ENCODE results near the gene EPS8L2. TPM values are rescaled to one million over a fixed set of nuclear protein-coding genes. Genes with fewer than 3 reads are reported as not detected.

Gene EPS8L2
- total RNA-seq, 4 donors from 2014 or later: 257 to 1,130 (median 322) TPM

GRCh38 chr11:720642-721246, 14.7 kb downstream of the EPS8L2 start:
- in situ Hi-C loops (cut with MboI; ENCODE audit: low pct_ligation_motif_present in 1 of 4, low pct_unique_long_range_greater_than_20kb in 1 of 4, low sequenced_read_pairs in 3 of 4): loop anchor here in 1 of 4 donors (10.0 kb wide), 1 partner anchor 56 kb away; no protein-coding TSS in a partner anchor
- H3K4me3 ChIP-seq: peak overlapping the region in 2 of 4 donors; percentile 11 to 23
- intact Hi-C loops (cut with DNase I; ENCODE audit: low total_unique reads): loop anchor here (5.0 kb wide), 1 partner anchor 163 kb away; no protein-coding TSS in a partner anchor
- no peaks in the 10 kb centered on the region for H3K9me3 ChIP-seq
- H3K27me3 ChIP-seq: peaks cover 41% of the 10 kb centered on the region
- H3K27ac ChIP-seq: peak overlapping the region in 2 of 4 donors; percentile 61 to 71
- 28% methylated on average over 15 of the region's 53 CpGs; no CpG with 5 or more reads in 1 of the 2 donors for WGBS, 2 donors (ENCODE audit: low coverage in 1 of 2)
- peaks cover 6 to 30% (median 25%) of the 10 kb centered on the region in 4 donors for H3K4me1 ChIP-seq
- TF ChIP-seq POLR2A (IDR thresholded peaks at IDR 0.05) (peak; percentile 37), EP300 (IDR thresholded peaks at IDR 0.05; ENCODE audit: low read depth) (no peak), CTCF (IDR thresholded peaks at IDR 0.05) (no peak), POLR2AphosphoS5 (IDR thresholded peaks at IDR 0.05) (peak in 2 of 3 donors; percentile 40 to 42)
- no peaks in the 10 kb centered on the region for H3K36me3 ChIP-seq
- DNase-seq: peak; percentile 76

- in situ Hi-C loops (cut with MboI; ENCODE audit: low pct_ligation_motif_present in 1 of 4, low pct_unique_long_range_greater_than_20kb in 1 of 4, low sequenced_read_pairs in 3 of 4): loop anchor here in 1 of 4 donors (10.0 kb wide), 1 partner anchor 56 kb away; no protein-coding TSS in a partner anchor
- TF ChIP-seq EP300 (IDR thresholded peaks at IDR 0.05; ENCODE audit: low read depth): no peak
- no peak for TF ChIP-seq POLR2A (IDR thresholded peaks at IDR 0.05)
- no peak for TF ChIP-seq POLR2AphosphoS5 (IDR thresholded peaks at IDR 0.05)
- H3K4me3 ChIP-seq: peak overlapping the region in 2 of 4 donors; percentile 11 to 23
- intact Hi-C loops (cut with DNase I; ENCODE audit: low total_unique reads): loop anchor here (5.0 kb wide), 1 partner anchor 164 kb away; no protein-coding TSS in a partner anchor
- no peaks in the 10 kb centered on the region for H3K9me3 ChIP-seq
- H3K36me3 ChIP-seq: no peaks in the 10 kb centered on the region
- WGBS, 2 donors (ENCODE audit: low coverage in 1 of 2): 52% methylated on average over 26 of the region's 28 CpGs; no CpG with 5 or more reads in 1 of the 2 donors
- peak overlapping the region in 2 of 4 donors; percentile 61 to 71 for H3K27ac ChIP-seq
- H3K4me1 ChIP-seq: peaks cover 10 to 36% (median 31%) of the 10 kb centered on the region in 4 donors
- peaks cover 47% of the 10 kb centered on the region for H3K27me3 ChIP-seq
- no peak for DNase-seq
These were observed 15.3 kb downstream of the EPS8L2 start for GRCh38 chr11:721247-721740.

- H3K9me3 ChIP-seq: no peaks in the 10 kb centered on the region
- peak; percentile 61 for DNase-seq
- no peaks in the 10 kb centered on the region for H3K36me3 ChIP-seq
- in situ Hi-C loops (cut with MboI; ENCODE audit: low pct_ligation_motif_present in 1 of 4, low pct_unique_long_range_greater_than_20kb in 1 of 4, low sequenced_read_pairs in 3 of 4): loop anchor here in 1 of 4 donors (10.0 kb wide), 1 partner anchor 57 kb away; no protein-coding TSS in a partner anchor
- TF ChIP-seq CTCF (IDR thresholded peaks at IDR 0.05) (peak in 1 of 5 experiments; percentile 9), POLR2A (IDR thresholded peaks at IDR 0.05) (no peak)
- H3K4me3 ChIP-seq: no peak overlapping the region
- intact Hi-C loops (cut with DNase I; ENCODE audit: low total_unique reads): loop anchor here (5.0 kb wide), 1 partner anchor 165 kb away; no protein-coding TSS in a partner anchor
- peaks cover 14 to 41% (median 36%) of the 10 kb centered on the region in 4 donors for H3K4me1 ChIP-seq
- H3K27ac ChIP-seq: no peak overlapping the region
- H3K27me3 ChIP-seq: peaks cover 51% of the 10 kb centered on the region
- WGBS, 2 donors (ENCODE audit: low coverage in 1 of 2): 33% methylated on average over 16 of the region's 33 CpGs; no CpG with 5 or more reads in 1 of the 2 donors
These were observed 15.8 kb downstream of the EPS8L2 start for GRCh38 chr11:721741-722345.

- Histone ChIP-seq H3K27ac (no peak overlapping the region), H3K27me3 (peaks cover 51% of the 10 kb centered on the region), H3K9me3 (no peaks in the 10 kb centered on the region), H3K36me3 (no peaks in the 10 kb centered on the region), H3K4me1 (peaks cover 14 to 45% (median 38%) of the 10 kb centered on the region in 4 donors), H3K4me3 (no peak overlapping the region)
- no peak for TF ChIP-seq EP300 (IDR thresholded peaks at IDR 0.05; ENCODE audit: low read depth)
- no peak for TF ChIP-seq POLR2A (IDR thresholded peaks at IDR 0.05)
- no peak for TF ChIP-seq CTCF (IDR thresholded peaks at IDR 0.05)
- WGBS, 2 donors (ENCODE audit: low coverage in 1 of 2): 73% methylated on average over 20 of the region's 20 CpGs; no CpG with 5 or more reads in 1 of the 2 donors
- in situ Hi-C loops (cut with MboI; ENCODE audit: low pct_ligation_motif_present in 1 of 4, low pct_unique_long_range_greater_than_20kb in 1 of 4, low sequenced_read_pairs in 3 of 4): loop anchor here in 1 of 4 donors (10.0 kb wide), 1 partner anchor 58 kb away; no protein-coding TSS in a partner anchor
- no peak for DNase-seq
- intact Hi-C loops (cut with DNase I; ENCODE audit: low total_unique reads): loop anchor here (5.0 kb wide), 1 partner anchor 165 kb away; no protein-coding TSS in a partner anchor
These were observed 16.3 kb downstream of the EPS8L2 start for GRCh38 chr11:722346-722811.
